HG03460 (cell line): ENCODE measurements around the gene ZDHHC5.

ENCODE experiments used
- ATAC-seq: cut with Tn5 transposase; IDR thresholded peaks from one replicate; pipeline ENCODE4 v1.9.1; 2021; ENCODE audit not compliant: unreplicated experiment

The ZDHHC5 gene

GRCh38 chr11:57667736-57668433 lies at the start of gene ZDHHC5:
Gene ZDHHC5 (plus strand): TSS chr11:57668114. CDS start chr11:57673091, 4,977 bp downstream.
- peak; percentile 80 for ATAC-seq

GRCh38 chr11:57618438-57618837 lies 49.5 kb upstream of the ZDHHC5 start:
- no peak for ATAC-seq

GRCh38 chr11:57619331-57619730 lies 48.6 kb upstream of the ZDHHC5 start:
- no peak for ATAC-seq

GRCh38 chr11:57620467-57620866 lies 47.4 kb upstream of the ZDHHC5 start:
- no peak for ATAC-seq

- no peak for ATAC-seq
These were observed 45.7 kb upstream of the ZDHHC5 start for GRCh38 chr11:57622263-57622662.

- no peak for ATAC-seq
These were observed 43.0 kb upstream of the ZDHHC5 start for GRCh38 chr11:57624864-57625263.

GRCh38 chr11:57626895-57627294 lies 41.0 kb upstream of the ZDHHC5 start:
- no peak for ATAC-seq

GRCh38 chr11:57630171-57630570 lies 37.7 kb upstream of the ZDHHC5 start:
- no peak for ATAC-seq

GRCh38 chr11:57632116-57632515 lies 35.8 kb upstream of the ZDHHC5 start:
- no peak for ATAC-seq

GRCh38 chr11:57633394-57634070 lies 34.4 kb upstream of the ZDHHC5 start:
- no peak for ATAC-seq

GRCh38 chr11:57634311-57634710 lies 33.6 kb upstream of the ZDHHC5 start:
- no peak for ATAC-seq

- no peak for ATAC-seq
These were observed 32.7 kb upstream of the ZDHHC5 start for GRCh38 chr11:57635246-57635645.

GRCh38 chr11:57637626-57638004 lies 30.3 kb upstream of the ZDHHC5 start:
- ATAC-seq = no peak

GRCh38 chr11:57638005-57638781 lies 29.7 kb upstream of the ZDHHC5 start:
- no peak for ATAC-seq

GRCh38 chr11:57638811-57639320 lies 29.0 kb upstream of the ZDHHC5 start:
- ATAC-seq = no peak

GRCh38 chr11:57639321-57640067 lies 28.4 kb upstream of the ZDHHC5 start:
- ATAC-seq = no peak

- no peak for ATAC-seq
These were observed 27.7 kb upstream of the ZDHHC5 start for GRCh38 chr11:57640068-57640800.

GRCh38 chr11:57641011-57641807 lies 26.7 kb upstream of the ZDHHC5 start:
- no peak for ATAC-seq

GRCh38 chr11:57643802-57644201 lies 24.1 kb upstream of the ZDHHC5 start:
- no peak for ATAC-seq
